ENCODE data around the gene NR3C1.

- TF ChIP-seq CTCF (IDR thresholded peaks at IDR 0.05; ENCODE audit: insufficient read depth, low read length, poor library complexity, severe bottlenecking) (no peak), EZH2phosphoT487 (conservative IDR thresholded peaks at IDR 0.05; ENCODE audit: low read length) (no peak)
Measured at GRCh38 chr5:143362664-143363227, 40.7 kb downstream of the NR3C1 start.
